Stimulated activated CD4-positive, alpha-beta T cell treated with anti-CD3 and anti-CD28 coated beads, Interleukin-4, amount 100 ng/mL, for 1 hour (primary cell): ENCODE measurements around the gene GAS6.
"Not testable (repeated sequence)": the region's sequence is repeated elsewhere in the genome, so short reads cannot be mapped to it uniquely, and the experiment has no call there.

ENCODE experiments used
- DNase-seq: peaks from one replicate; pipeline ENCODE4 v3.0.0-alpha.2; 2020

The GAS6 gene

GRCh38 chr13:113863524-113864272 lies at the start of gene GAS6:
Gene GAS6, minus strand, starts transcription at chr13:113864076. Its CDS starts 156 bp downstream, at chr13:113863920.
- DNase-seq: no peak

- not testable (repeated sequence) for DNase-seq
Measured at GRCh38 chr13:113913408-113913807, 49.5 kb upstream of the GAS6 start.

GRCh38 chr13:113912596-113912995 lies 48.7 kb upstream of the GAS6 start:
- DNase-seq: no peak

GRCh38 chr13:113907635-113908617 lies 44.0 kb upstream of the GAS6 start:
- no peak for DNase-seq

- no peak for DNase-seq
Measured at GRCh38 chr13:113906571-113906970, 42.7 kb upstream of the GAS6 start.

- DNase-seq: no peak
Measured at GRCh38 chr13:113905942-113906341, 42.1 kb upstream of the GAS6 start.

- no peak for DNase-seq
Measured at GRCh38 chr13:113905018-113905417, 41.1 kb upstream of the GAS6 start.

GRCh38 chr13:113904411-113904810 lies 40.5 kb upstream of the GAS6 start:
- no peak for DNase-seq

GRCh38 chr13:113903912-113904311 lies 40.0 kb upstream of the GAS6 start:
- no peak for DNase-seq

- no peak for DNase-seq
Measured at GRCh38 chr13:113902986-113903775, 39.3 kb upstream of the GAS6 start.

GRCh38 chr13:113902481-113902880 lies 38.6 kb upstream of the GAS6 start:
- no peak for DNase-seq

- no peak for DNase-seq
Measured at GRCh38 chr13:113901642-113902041, 37.8 kb upstream of the GAS6 start.

- no peak for DNase-seq
Measured at GRCh38 chr13:113901231-113901630, 37.4 kb upstream of the GAS6 start.

GRCh38 chr13:113900646-113901045 lies 36.8 kb upstream of the GAS6 start:
- DNase-seq: no peak

- DNase-seq: no peak
Measured at GRCh38 chr13:113898391-113898790, 34.5 kb upstream of the GAS6 start.

- no peak for DNase-seq
Measured at GRCh38 chr13:113897966-113898365, 34.1 kb upstream of the GAS6 start.

GRCh38 chr13:113897161-113897560 lies 33.3 kb upstream of the GAS6 start:
- no peak for DNase-seq

- DNase-seq: no peak
Measured at GRCh38 chr13:113895436-113895835, 31.6 kb upstream of the GAS6 start.

GRCh38 chr13:113890774-113891480 lies 27.1 kb upstream of the GAS6 start:
- no peak for DNase-seq

GRCh38 chr13:113889467-113889866 lies 25.6 kb upstream of the GAS6 start:
- DNase-seq: no peak

- DNase-seq: no peak
Measured at GRCh38 chr13:113888701-113889330, 24.9 kb upstream of the GAS6 start.

- no peak for DNase-seq
Measured at GRCh38 chr13:113887700-113888201, 23.9 kb upstream of the GAS6 start.
